HG03139 (cell line): ENCODE data around the gene KCTD5.
"Not testable (repeated sequence)": the region's sequence is repeated elsewhere in the genome, so short reads cannot be mapped to it uniquely, and the experiment has no call there.

Experiments used
- ATAC-seq: cut with Tn5 transposase; IDR thresholded peaks from one replicate; pipeline ENCODE4 v1.9.1; 2021; ENCODE audit not compliant: unreplicated experiment

Gene KCTD5

GRCh38 chr16:2671741-2672140 is 10.6 kb upstream of the KCTD5 start:
- no peak for ATAC-seq

GRCh38 chr16:2673066-2673999 is 9.0 kb upstream of the KCTD5 start:
- peak; percentile 84 for ATAC-seq

- no peak for ATAC-seq
Measured at GRCh38 chr16:2675021-2675420, 7.3 kb upstream of the KCTD5 start.

- no peak for ATAC-seq
Measured at GRCh38 chr16:2675714-2676113, 6.6 kb upstream of the KCTD5 start.

- not testable (repeated sequence) for ATAC-seq
Measured at GRCh38 chr16:2676937-2677336, 5.4 kb upstream of the KCTD5 start.

GRCh38 chr16:2678206-2678965 is 3.9 kb upstream of the KCTD5 start:
- not testable (repeated sequence) for ATAC-seq

GRCh38 chr16:2679902-2680301 is 2.4 kb upstream of the KCTD5 start:
- ATAC-seq, result not testable (repeated sequence)

- ATAC-seq, result not testable (repeated sequence)
Measured at GRCh38 chr16:2680360-2680759, 2.0 kb upstream of the KCTD5 start.

GRCh38 chr16:2683041-2683440 is 718 bp downstream of the KCTD5 start:
- not testable (repeated sequence) for ATAC-seq

- ATAC-seq, result not testable (repeated sequence)
Measured at GRCh38 chr16:2686075-2686474, 3.8 kb downstream of the KCTD5 start.

GRCh38 chr16:2686912-2687507 is 4.7 kb downstream of the KCTD5 start:
- no peak for ATAC-seq

GRCh38 chr16:2687531-2688308 is 5.4 kb downstream of the KCTD5 start:
- no peak for ATAC-seq

GRCh38 chr16:2689422-2689821 is 7.1 kb downstream of the KCTD5 start:
- not testable (repeated sequence) for ATAC-seq

GRCh38 chr16:2689968-2690801 is 7.9 kb downstream of the KCTD5 start:
- no peak for ATAC-seq

- no peak for ATAC-seq
Measured at GRCh38 chr16:2690852-2691251, 8.5 kb downstream of the KCTD5 start.

GRCh38 chr16:2691491-2692248 is 9.3 kb downstream of the KCTD5 start:
- ATAC-seq, result no peak

GRCh38 chr16:2692251-2692947 is 10.1 kb downstream of the KCTD5 start:
- ATAC-seq, result no peak

- no peak for ATAC-seq
Measured at GRCh38 chr16:2692948-2693651, 10.8 kb downstream of the KCTD5 start.
